HepG2 (cell line): ENCODE data around the gene POLR3H. TPM values are rescaled to one million over a fixed set of nuclear protein-coding genes. Genes with fewer than 3 reads are reported as not detected.

ENCODE experiments used
- BATF2 ChIP-seq: sonication (generic); formaldehyde crosslinking; IDR thresholded peaks from 2 replicates; pipeline ENCODE4 v1.8.0; 2022; ENCODE audit warnings: mild to moderate bottlenecking, missing genetic modification reagents, moderate library complexity
- BCL6 ChIP-seq: IDR thresholded peaks from 2 replicates; pipeline ENCODE4 v1.6.1; 2016; ENCODE audit warnings: missing genetic modification reagents, missing compliant biosample characterization
- CC2D1A ChIP-seq: sonication (generic); formaldehyde crosslinking; IDR thresholded peaks from 2 replicates; pipeline ENCODE4 v1.8.1; 2023; ENCODE audit warnings: mild to moderate bottlenecking, missing genetic modification reagents
- FOXP4 ChIP-seq: sonication (generic); formaldehyde crosslinking; IDR thresholded peaks from 2 replicates; pipeline ENCODE4 v1.4.0; 2020; ENCODE audit warnings: missing genetic modification reagents
- GATA4 ChIP-seq: sonication (generic); IDR thresholded peaks from 2 replicates; pipeline ENCODE4 v1.6.1; 2016; ENCODE audit warnings: antibody characterized with exemption, low read depth, borderline replicate concordance
- HIC2 ChIP-seq: sonication (generic); formaldehyde crosslinking; IDR thresholded peaks from 2 replicates; pipeline ENCODE4 v1.9.0; 2022; ENCODE audit warnings: low read depth, missing genetic modification reagents
- HNRNPK ChIP-seq: fragments of 200-400 bp; formaldehyde crosslinking; IDR thresholded peaks from 2 replicates; pipeline ENCODE4 v1.6.1; 2018; ENCODE audit warnings: low read length, low read depth, moderate library complexity, mild to moderate bottlenecking; ENCODE audit not compliant: poor library complexity, severe bottlenecking
- HOXA9 ChIP-seq: sonication (generic); formaldehyde crosslinking; IDR thresholded peaks from 2 replicates; pipeline ENCODE4 v1.8.1; 2022; ENCODE audit warnings: missing genetic modification reagents, mild to moderate bottlenecking, moderate library complexity, borderline replicate concordance
- KAT2B ChIP-seq: fragments of 150-350 bp; IDR thresholded peaks from 2 replicates; pipeline ENCODE4 v1.6.1; 2014; ENCODE audit warnings: low read depth, low read length, borderline replicate concordance
- KLF16 ChIP-seq, 2 experiments: sonication (generic) in 1 of 2; formaldehyde crosslinking in 1 of 2; IDR thresholded peaks; 2 replicates each; pipeline versions ENCODE4 v1.6.1 to v1.8.0; 2016 to 2023; ENCODE audit warnings: missing genetic modification reagents in 2 of 2, missing compliant biosample characterization in 1 of 2
- RXRB ChIP-seq: IDR thresholded peaks from 2 replicates; pipeline ENCODE4 v1.6.1; 2016; ENCODE audit warnings: borderline replicate concordance, missing genetic modification reagents, missing compliant biosample characterization
- SATB2 ChIP-seq: sonication (generic); formaldehyde crosslinking; IDR thresholded peaks from 2 replicates; pipeline ENCODE4 v1.5.0; 2020; ENCODE audit warnings: missing genetic modification reagents
- SRSF1 ChIP-seq: fragments of 200-400 bp; formaldehyde crosslinking; optimal IDR thresholded peaks from 2 replicates; pipeline ENCODE3; 2017; ENCODE audit warnings: mild to moderate bottlenecking, low read depth, low read length, moderate library complexity
- TFDP2 ChIP-seq: sonication (generic); formaldehyde crosslinking; IDR thresholded peaks from 2 replicates; pipeline ENCODE4 v1.4.0; 2020; ENCODE audit warnings: missing genetic modification reagents
- TFE3 ChIP-seq: IDR thresholded peaks from 2 replicates; pipeline ENCODE4 v1.6.1; 2016
- THAP8 ChIP-seq: sonication (generic); formaldehyde crosslinking; IDR thresholded peaks from 2 replicates; pipeline ENCODE4 v1.5.1; 2020; ENCODE audit warnings: missing genetic modification reagents, mild to moderate bottlenecking, borderline replicate concordance
- ZFP90 ChIP-seq: sonication (generic); formaldehyde crosslinking; IDR thresholded peaks from 2 replicates; pipeline ENCODE4 v1.8.0; 2022; ENCODE audit warnings: missing genetic modification reagents, mild to moderate bottlenecking, inconsistent platforms, borderline replicate concordance
- ZNF34 ChIP-seq: sonication (generic); formaldehyde crosslinking; IDR thresholded peaks from 2 replicates; pipeline ENCODE4 v1.4.0; 2020; ENCODE audit warnings: mild to moderate bottlenecking, missing genetic modification reagents, borderline replicate concordance
- ZNF496 ChIP-seq: sonication (generic); formaldehyde crosslinking; IDR thresholded peaks from 2 replicates; pipeline ENCODE4 v1.8.1; 2023; ENCODE audit warnings: mild to moderate bottlenecking, moderate library complexity, missing genetic modification reagents; ENCODE audit not compliant: insufficient replicate concordance
- ZNF572 ChIP-seq: sonication (generic); formaldehyde crosslinking; IDR thresholded peaks from 2 replicates; pipeline ENCODE4 v1.5.1; 2020; ENCODE audit warnings: mild to moderate bottlenecking, missing genetic modification reagents
- polyA plus RNA-seq, 8 experiments: library from polyadenylated mRNA; depleted of rRNA in 3 of 8; stranded (reverse) in 7 of 8; unstranded in 1 of 8; fragments of >200 nt; fragmentation: Illumina TruSeq in 4 of 8; extraction: Trizol in 4 of 8; gene quantifications; 2 replicates each; pipeline versions ENCODE4 v1.2.1 to v1.2.3, GENCODE V29; 2011 to 2016; ENCODE audit warnings: low read depth in 4 of 8, missing spikeins in 1 of 8, mixed read lengths in 1 of 8; ENCODE audit not compliant: insufficient read depth in 1 of 8
- total RNA-seq, 5 experiments: library from RNA; depleted of rRNA; stranded (reverse); fragments of >200 nt; fragmentation: Illumina TruSeq; extraction: Trizol; gene quantifications; 2 replicates each; pipeline ENCODE4 v1.2.3, GENCODE V29; 2016; ENCODE audit warnings: low read depth in 1 of 5

The POLR3H gene
- total and polyA plus RNA-seq, 2 of the 13 experiments (the other 11 are each of a cell fraction or from before 2014, with no cell fraction given), result 10.3 to 28.6 TPM

- TF ChIP-seq THAP8 (CRISPR knock-in tag) (0 out of 2 replicates have a peak, but pooled peaks have one; percentile 41), HOXA9 (CRISPR knock-in tag) (0 out of 2 replicates have a peak, but pooled peaks have one; percentile 38), BATF2 (CRISPR knock-in tag) (no peak; the same call in 1 of the 2 replicates), TFE3 (no peak), GATA4 (no peak), SATB2 (CRISPR knock-in tag) (no peak), BCL6 (no peak), HNRNPK (no peak), RXRB (CRISPR knock-in tag) (no peak), ZNF572 (CRISPR knock-in tag) (0 out of 2 replicates have a peak, but pooled peaks have one; percentile 74), ZNF496 (CRISPR knock-in tag) (no peak), CC2D1A (CRISPR knock-in tag) (no peak), KLF16 (CRISPR knock-in tag; IDR thresholded peaks at IDR 0.05) (no peak), KAT2B (no peak), TFDP2 (no peak), FOXP4 (CRISPR knock-in tag) (peak; percentile 22; the same call in 1 of the 2 replicates), SRSF1 (peak; percentile 40), HIC2 (CRISPR knock-in tag) (peak; percentile 47; the same call in 1 of the 2 replicates), ZFP90 (CRISPR knock-in tag) (no peak), ZNF34 (no peak)
Measured at GRCh38 chr22:41543854-41544670, at the start of gene POLR3H (continued).
